ENCODE data around the gene OPA1. TPM values are rescaled to one million over a fixed set of nuclear protein-coding genes. Genes with fewer than 3 reads are reported as not detected.

Gene OPA1
- total RNA-seq, 4 donors from 2014 or later = 42.2 to 56.1 (median 47.2) TPM

DNA sequence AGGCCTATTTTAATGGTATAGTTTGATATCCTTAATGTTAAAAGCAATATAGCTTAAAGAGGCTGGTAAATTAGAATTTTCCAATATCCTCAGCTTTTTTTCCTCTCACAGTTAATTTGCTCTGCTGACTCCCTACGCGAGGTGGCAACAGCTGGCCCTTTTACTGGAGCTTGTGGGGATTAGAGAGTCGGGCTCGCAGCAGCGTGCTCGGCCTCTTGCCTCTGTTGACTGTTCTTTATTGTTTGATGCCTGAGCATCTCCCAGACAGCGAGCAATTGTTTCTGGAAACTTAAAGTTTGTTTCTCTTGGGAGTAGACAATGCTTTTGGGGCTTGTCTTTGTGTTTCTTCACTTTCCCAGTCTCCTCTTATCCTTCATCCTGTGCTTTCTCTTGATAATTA lies 80.8 kb downstream of the OPA1 start:
- H3K27me3 ChIP-seq = no peaks in the 10 kb centered on the region
- no peaks in the 10 kb centered on the region for H3K4me1 ChIP-seq
- intact Hi-C loops (cut with DNase I) = no loop called here
- H3K36me3 ChIP-seq = peaks cover 6 to 55% (median 21%) of the 10 kb centered on the region in 4 donors
- no peak overlapping the region for H3K27ac ChIP-seq (replicated peaks in 1 of 4)
- no peak overlapping the region for H3K4me3 ChIP-seq
- 85% methylated on average over 7 of the region's 7 CpGs for WGBS
- no peak for TF ChIP-seq EP300 (IDR thresholded peaks at IDR 0.05)
- no peak for TF ChIP-seq POLR2A (IDR thresholded peaks at IDR 0.05; ENCODE audit: low read depth)
- TF ChIP-seq POLR2AphosphoS5 (IDR thresholded peaks at IDR 0.05) = no peak
- TF ChIP-seq, protein P1, sequence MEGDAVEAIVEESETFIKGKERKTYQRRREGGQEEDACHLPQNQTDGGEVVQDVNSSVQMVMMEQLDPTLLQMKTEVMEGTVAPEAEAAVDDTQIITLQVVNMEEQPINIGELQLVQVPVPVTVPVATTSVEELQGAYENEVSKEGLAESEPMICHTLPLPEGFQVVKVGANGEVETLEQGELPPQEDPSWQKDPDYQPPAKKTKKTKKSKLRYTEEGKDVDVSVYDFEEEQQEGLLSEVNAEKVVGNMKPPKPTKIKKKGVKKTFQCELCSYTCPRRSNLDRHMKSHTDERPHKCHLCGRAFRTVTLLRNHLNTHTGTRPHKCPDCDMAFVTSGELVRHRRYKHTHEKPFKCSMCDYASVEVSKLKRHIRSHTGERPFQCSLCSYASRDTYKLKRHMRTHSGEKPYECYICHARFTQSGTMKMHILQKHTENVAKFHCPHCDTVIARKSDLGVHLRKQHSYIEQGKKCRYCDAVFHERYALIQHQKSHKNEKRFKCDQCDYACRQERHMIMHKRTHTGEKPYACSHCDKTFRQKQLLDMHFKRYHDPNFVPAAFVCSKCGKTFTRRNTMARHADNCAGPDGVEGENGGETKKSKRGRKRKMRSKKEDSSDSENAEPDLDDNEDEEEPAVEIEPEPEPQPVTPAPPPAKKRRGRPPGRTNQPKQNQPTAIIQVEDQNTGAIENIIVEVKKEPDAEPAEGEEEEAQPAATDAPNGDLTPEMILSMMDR (IDR thresholded peaks at IDR 0.05) = no peak
- no peaks in the 10 kb centered on the region for H3K9me3 ChIP-seq
- DNase-seq (ENCODE audit: extremely low spot score) = no peak

DNA sequence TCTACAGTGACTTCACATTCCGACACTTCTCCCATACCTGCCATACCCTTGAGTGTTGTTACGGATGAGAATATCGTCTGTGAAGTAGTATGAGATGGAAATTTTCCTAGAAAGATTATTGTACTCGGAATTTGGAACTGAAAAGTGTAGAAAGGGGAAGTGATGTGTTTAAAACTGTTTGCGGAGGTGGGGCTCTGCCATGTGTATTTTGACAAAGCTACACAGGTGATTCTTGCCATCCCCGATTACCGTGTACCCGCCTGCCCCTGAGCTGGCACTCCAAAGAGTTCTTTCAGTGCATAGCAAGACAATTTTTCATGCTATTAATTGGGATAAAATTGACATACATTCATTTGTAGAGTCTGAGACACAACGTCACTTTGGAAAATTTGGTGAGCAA lies 81.7 kb downstream of the OPA1 start:
- intact Hi-C loops (cut with DNase I) = no loop called here
- no peak overlapping the region for H3K27ac ChIP-seq (replicated peaks in 1 of 4)
- DNase-seq (ENCODE audit: extremely low spot score) = no peak
- H3K4me3 ChIP-seq = no peak overlapping the region
- H3K4me1 ChIP-seq = no peaks in the 10 kb centered on the region
- 95% methylated on average over 9 of the region's 9 CpGs for WGBS
- no peaks in the 10 kb centered on the region for H3K27me3 ChIP-seq
- TF ChIP-seq, protein P1 (IDR thresholded peaks at IDR 0.05) = no peak
- TF ChIP-seq EP300 (IDR thresholded peaks at IDR 0.05) (no peak), POLR2A (IDR thresholded peaks at IDR 0.05; ENCODE audit: low read depth) (no peak), POLR2AphosphoS5 (IDR thresholded peaks at IDR 0.05) (no peak)
- no peaks in the 10 kb centered on the region for H3K9me3 ChIP-seq
- H3K36me3 ChIP-seq = peaks cover 0 to 46% (median 13%) of the 10 kb centered on the region in 4 donors

DNA sequence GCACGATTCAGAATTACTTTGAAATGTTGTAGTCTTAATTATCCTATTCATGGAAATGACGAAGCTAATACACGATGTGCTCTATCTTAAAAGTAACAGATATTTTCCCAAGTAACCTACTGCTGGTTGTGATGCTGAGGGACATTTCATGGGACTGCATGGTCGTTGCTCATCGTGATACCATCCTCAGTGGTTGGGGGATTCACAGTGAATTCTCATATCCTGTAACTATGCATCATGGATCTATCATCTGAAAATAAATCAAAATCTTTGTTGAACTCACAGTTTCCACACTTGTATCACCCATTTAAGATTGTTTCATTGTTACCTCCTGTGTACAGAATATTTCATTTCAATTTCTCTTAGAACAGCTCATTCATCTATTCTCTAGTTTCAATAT lies 84.7 kb downstream of the OPA1 start:
- no peak overlapping the region for H3K4me3 ChIP-seq
- no peak for DNase-seq (ENCODE audit: extremely low spot score)
- WGBS = 95% methylated on average over 5 of the region's 5 CpGs
- no peaks in the 10 kb centered on the region for H3K27me3 ChIP-seq
- H3K27ac ChIP-seq (replicated peaks in 1 of 4) = no peak overlapping the region
- no peak for TF ChIP-seq POLR2AphosphoS5 (IDR thresholded peaks at IDR 0.05)
- TF ChIP-seq, protein P1 (IDR thresholded peaks at IDR 0.05) = no peak
- TF ChIP-seq EP300 (IDR thresholded peaks at IDR 0.05) = no peak
- TF ChIP-seq POLR2A (IDR thresholded peaks at IDR 0.05; ENCODE audit: low read depth) = no peak
- H3K4me1 ChIP-seq = no peaks in the 10 kb centered on the region
- intact Hi-C loops (cut with DNase I) = no loop called here
- H3K36me3 ChIP-seq = peaks cover 0 to 22% (median 5%) of the 10 kb centered on the region in 4 donors
- H3K9me3 ChIP-seq = no peaks in the 10 kb centered on the region

DNA sequence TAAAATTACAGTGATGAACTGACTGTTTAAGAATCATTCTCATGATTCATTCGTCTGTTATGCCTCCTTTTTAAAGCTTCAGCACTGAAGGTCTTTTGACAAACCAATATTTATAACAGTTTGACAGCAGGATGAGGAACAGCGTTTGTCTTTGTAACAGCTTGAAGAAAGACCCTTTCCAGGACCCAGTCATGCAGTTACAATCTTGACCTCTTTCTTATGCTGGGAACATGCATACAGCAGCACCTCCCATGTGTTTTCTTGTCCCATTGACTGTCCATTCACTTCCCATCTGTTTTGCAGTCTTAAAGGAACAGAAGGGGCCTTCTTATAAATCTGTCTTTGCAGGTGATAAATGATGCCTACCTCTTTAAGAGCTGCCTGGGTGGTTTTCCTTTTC lies 87.2 kb downstream of the OPA1 start:
- Histone ChIP-seq H3K4me1 (no peaks in the 10 kb centered on the region), H3K36me3 (peaks cover 0 to 13% (median 2%) of the 10 kb centered on the region in 4 donors), H3K4me3 (no peak overlapping the region), H3K9me3 (no peaks in the 10 kb centered on the region), H3K27me3 (no peaks in the 10 kb centered on the region), H3K27ac (replicated peaks in 1 of 4) (no peak overlapping the region)
- TF ChIP-seq EP300 (IDR thresholded peaks at IDR 0.05) (no peak), POLR2A (IDR thresholded peaks at IDR 0.05; ENCODE audit: low read depth) (no peak), POLR2AphosphoS5 (IDR thresholded peaks at IDR 0.05) (no peak)
- TF ChIP-seq, protein P1 (IDR thresholded peaks at IDR 0.05) = no peak
- no peak for DNase-seq (ENCODE audit: extremely low spot score)
- 51% methylated on average over 2 of the region's 2 CpGs for WGBS
- intact Hi-C loops (cut with DNase I) = no loop called here

DNA sequence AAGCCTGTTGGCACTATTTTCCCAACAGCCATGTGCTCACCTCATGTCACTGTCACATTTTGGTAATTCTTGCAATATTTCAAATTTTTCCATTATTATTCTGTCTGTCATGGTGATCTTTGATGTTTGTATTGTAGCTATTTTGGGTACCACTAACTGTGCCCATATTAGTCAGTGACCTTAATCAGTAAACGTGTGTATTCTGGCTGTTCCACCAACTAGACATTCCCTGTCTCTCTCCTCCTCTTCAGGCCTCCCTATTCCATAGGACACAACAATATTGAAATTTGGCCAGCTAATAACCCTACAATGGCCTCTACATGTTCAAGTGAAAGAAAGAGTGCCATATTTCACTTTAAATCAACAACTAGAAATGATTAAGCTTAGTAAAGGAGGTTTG lies 88.6 kb downstream of the OPA1 start:
- WGBS = 71% methylated on average over 1 of the region's 1 CpG
- Histone ChIP-seq H3K36me3 (peaks cover 0 to 4% (median 0%) of the 10 kb centered on the region in 4 donors), H3K27me3 (no peaks in the 10 kb centered on the region), H3K27ac (replicated peaks in 1 of 4) (no peak overlapping the region), H3K4me3 (no peak overlapping the region), H3K4me1 (peaks cover 0 to 8% (median 6%) of the 10 kb centered on the region in 4 donors), H3K9me3 (no peaks in the 10 kb centered on the region)
- TF ChIP-seq POLR2A (IDR thresholded peaks at IDR 0.05; ENCODE audit: low read depth) (no peak), EP300 (IDR thresholded peaks at IDR 0.05) (no peak), POLR2AphosphoS5 (IDR thresholded peaks at IDR 0.05) (no peak)
- TF ChIP-seq, protein P1 (IDR thresholded peaks at IDR 0.05) = no peak
- DNase-seq (ENCODE audit: extremely low spot score) = no peak
- intact Hi-C loops (cut with DNase I) = no loop called here
